ENCODE measurements around the gene ASCL5. TPM values are rescaled to one million over a fixed set of nuclear protein-coding genes. Genes with fewer than 3 reads are reported as not detected.

ASCL5 gene
- polyA plus RNA-seq, 3 donors = not detected

DNA sequence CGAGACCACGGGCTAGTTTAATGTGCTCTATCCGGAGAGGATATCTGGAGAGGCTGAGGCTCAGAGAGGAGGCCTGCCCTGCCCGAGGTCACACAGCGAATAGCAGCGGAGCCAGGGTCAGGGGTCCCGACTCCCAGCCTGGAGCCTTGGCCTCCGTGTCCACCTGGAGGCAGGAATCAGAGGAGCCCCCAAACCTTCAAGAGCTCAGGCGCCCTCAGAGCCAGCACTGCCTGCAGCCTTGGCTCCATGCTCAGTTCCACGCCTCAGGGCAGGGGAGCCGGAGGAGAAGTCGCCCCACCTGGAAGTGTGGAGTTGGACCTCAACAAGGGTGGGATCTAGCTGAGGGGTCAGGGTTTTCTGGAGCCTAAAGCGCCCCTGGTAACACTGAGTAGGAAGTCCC, 2.0 kb upstream of the ASCL5 start:
- Mint-ChIP-seq H3K4me1 (no peaks in the 10 kb centered on the region), H3K4me3 (no peak overlapping the region), H3K36me3 (peaks cover 0 to 2% of the 10 kb centered on the region in 2 donors), H3K27me3 (ENCODE audit: low read depth in 3 of 3) (peaks cover 0 to 7% (median 5%) of the 10 kb centered on the region in 3 donors), H3K27ac (peak overlapping the region in 1 of 7 donors; percentile 28), H3K9me3 (no peaks in the 10 kb centered on the region)
- Histone ChIP-seq H4K20me1 (ENCODE audit: insufficient read depth, low read length) (no peaks in the 10 kb centered on the region), H3K27me3 (ENCODE audit: control insufficient read depth in 2 of 2, insufficient read depth in 2 of 2, low read length in 2 of 2) (no peaks in the 10 kb centered on the region), H3K9ac (ENCODE audit: insufficient read depth, low read length, poor library complexity, severe bottlenecking) (no peak overlapping the region), H3K27ac (ENCODE audit: low read depth in 1 of 2, low read length in 2 of 2) (no peak overlapping the region), H2AFZ (ENCODE audit: insufficient read depth, low read depth, low read length, poor library complexity, severe bottlenecking) (no peak overlapping the region), H3K4me3 (replicated peaks in 1 of 3; ENCODE audit: low read depth in 2 of 3, low read length in 3 of 3) (no peak overlapping the region), H3K9me3 (replicated peaks in 1 of 2; ENCODE audit: control insufficient read depth in 1 of 2, insufficient read depth in 1 of 2, low read length in 2 of 2) (no peaks in the 10 kb centered on the region), H3K36me3 (replicated peaks in 1 of 2; ENCODE audit: control insufficient read depth in 1 of 2, insufficient read depth in 2 of 2, low read length in 2 of 2) (no peaks in the 10 kb centered on the region), H3K79me2 (ENCODE audit: insufficient read depth, low read length) (no peaks in the 10 kb centered on the region), H3K4me2 (replicated peaks; ENCODE audit: extremely low read depth, low read length, poor library complexity, severe bottlenecking) (no peak overlapping the region), H3K4me1 (ENCODE audit: control insufficient read depth in 1 of 2, insufficient read depth in 2 of 2, low read length in 2 of 2) (no peaks in the 10 kb centered on the region)
- WGBS (ENCODE audit: insufficient coverage) = 97% methylated on average over 12 of the region's 13 CpGs
- DNase-seq = no peak
- intact Hi-C loops (cut with micrococcal nuclease) = no loop called here
- TF ChIP-seq, protein P1, sequence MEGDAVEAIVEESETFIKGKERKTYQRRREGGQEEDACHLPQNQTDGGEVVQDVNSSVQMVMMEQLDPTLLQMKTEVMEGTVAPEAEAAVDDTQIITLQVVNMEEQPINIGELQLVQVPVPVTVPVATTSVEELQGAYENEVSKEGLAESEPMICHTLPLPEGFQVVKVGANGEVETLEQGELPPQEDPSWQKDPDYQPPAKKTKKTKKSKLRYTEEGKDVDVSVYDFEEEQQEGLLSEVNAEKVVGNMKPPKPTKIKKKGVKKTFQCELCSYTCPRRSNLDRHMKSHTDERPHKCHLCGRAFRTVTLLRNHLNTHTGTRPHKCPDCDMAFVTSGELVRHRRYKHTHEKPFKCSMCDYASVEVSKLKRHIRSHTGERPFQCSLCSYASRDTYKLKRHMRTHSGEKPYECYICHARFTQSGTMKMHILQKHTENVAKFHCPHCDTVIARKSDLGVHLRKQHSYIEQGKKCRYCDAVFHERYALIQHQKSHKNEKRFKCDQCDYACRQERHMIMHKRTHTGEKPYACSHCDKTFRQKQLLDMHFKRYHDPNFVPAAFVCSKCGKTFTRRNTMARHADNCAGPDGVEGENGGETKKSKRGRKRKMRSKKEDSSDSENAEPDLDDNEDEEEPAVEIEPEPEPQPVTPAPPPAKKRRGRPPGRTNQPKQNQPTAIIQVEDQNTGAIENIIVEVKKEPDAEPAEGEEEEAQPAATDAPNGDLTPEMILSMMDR (IDR thresholded peaks at IDR 0.05) = no peak

DNA sequence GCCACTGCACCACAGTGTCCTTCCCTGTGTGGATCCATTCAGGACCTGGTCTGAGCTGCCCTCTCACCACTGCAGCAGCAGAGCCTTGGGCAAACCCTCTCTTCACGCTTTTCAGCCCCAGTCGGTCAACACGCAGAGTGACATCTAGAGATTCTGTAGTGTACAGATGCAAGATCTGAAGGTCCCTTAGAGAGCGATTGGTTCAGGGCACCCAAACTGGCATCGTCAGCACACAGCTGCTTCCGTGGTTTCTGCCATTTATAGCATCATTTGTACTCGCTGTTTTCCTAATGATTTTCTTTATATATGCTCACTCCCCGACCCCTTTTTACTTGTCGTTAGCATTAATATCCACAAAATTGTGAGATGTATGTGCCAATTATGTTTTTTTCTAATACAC, 1.5 kb upstream of the ASCL5 start:
- Histone ChIP-seq H3K9ac (ENCODE audit: insufficient read depth, low read length, poor library complexity, severe bottlenecking) (no peak overlapping the region), H3K36me3 (replicated peaks in 1 of 2; ENCODE audit: control insufficient read depth in 1 of 2, insufficient read depth in 2 of 2, low read length in 2 of 2) (no peaks in the 10 kb centered on the region), H3K79me2 (ENCODE audit: insufficient read depth, low read length) (no peaks in the 10 kb centered on the region), H3K27me3 (ENCODE audit: control insufficient read depth in 2 of 2, insufficient read depth in 2 of 2, low read length in 2 of 2) (no peaks in the 10 kb centered on the region), H2AFZ (ENCODE audit: insufficient read depth, low read depth, low read length, poor library complexity, severe bottlenecking) (no peak overlapping the region), H3K4me2 (replicated peaks; ENCODE audit: extremely low read depth, low read length, poor library complexity, severe bottlenecking) (no peak overlapping the region), H3K27ac (ENCODE audit: low read depth in 1 of 2, low read length in 2 of 2) (no peak overlapping the region), H3K4me3 (replicated peaks in 1 of 3; ENCODE audit: low read depth in 2 of 3, low read length in 3 of 3) (no peak overlapping the region), H3K9me3 (replicated peaks in 1 of 2; ENCODE audit: control insufficient read depth in 1 of 2, insufficient read depth in 1 of 2, low read length in 2 of 2) (no peaks in the 10 kb centered on the region), H4K20me1 (ENCODE audit: insufficient read depth, low read length) (no peaks in the 10 kb centered on the region), H3K4me1 (ENCODE audit: control insufficient read depth in 1 of 2, insufficient read depth in 2 of 2, low read length in 2 of 2) (no peaks in the 10 kb centered on the region)
- H3K4me3 Mint-ChIP-seq = no peak overlapping the region
- no peak for DNase-seq
- H3K27ac Mint-ChIP-seq = peak overlapping the region in 1 of 7 donors; percentile 9
- WGBS (ENCODE audit: insufficient coverage) = 70% methylated on average over 5 of the region's 9 CpGs
- peaks cover 0 to 2% of the 10 kb centered on the region in 2 donors for H3K36me3 Mint-ChIP-seq
- H3K27me3 Mint-ChIP-seq (ENCODE audit: low read depth in 3 of 3) = peaks cover 0 to 5% (median 5%) of the 10 kb centered on the region in 3 donors
- intact Hi-C loops (cut with micrococcal nuclease) = no loop called here
- H3K4me1 Mint-ChIP-seq = no peaks in the 10 kb centered on the region
- TF ChIP-seq, protein P1 (IDR thresholded peaks at IDR 0.05) = no peak
- no peaks in the 10 kb centered on the region for H3K9me3 Mint-ChIP-seq

Measured in CD14-positive monocyte (primary cell).